ENCODE results near the gene GPATCH4. TPM values are rescaled to one million over a fixed set of nuclear protein-coding genes. Genes with fewer than 3 reads are reported as not detected.

GPATCH4 gene
- total RNA-seq, 4 donors from 2014 or later = 22.2 to 44.4 (median 29.6) TPM

GRCh38 chr1:156622581-156623297 is 21.5 kb upstream of the GPATCH4 start:
- DNase-seq (ENCODE audit: low spot score in 2 of 2) = no peak
- no peak overlapping the region for H3K27ac ChIP-seq
- no peak for TF ChIP-seq EP300 (IDR thresholded peaks at IDR 0.05)
- TF ChIP-seq, protein P1, sequence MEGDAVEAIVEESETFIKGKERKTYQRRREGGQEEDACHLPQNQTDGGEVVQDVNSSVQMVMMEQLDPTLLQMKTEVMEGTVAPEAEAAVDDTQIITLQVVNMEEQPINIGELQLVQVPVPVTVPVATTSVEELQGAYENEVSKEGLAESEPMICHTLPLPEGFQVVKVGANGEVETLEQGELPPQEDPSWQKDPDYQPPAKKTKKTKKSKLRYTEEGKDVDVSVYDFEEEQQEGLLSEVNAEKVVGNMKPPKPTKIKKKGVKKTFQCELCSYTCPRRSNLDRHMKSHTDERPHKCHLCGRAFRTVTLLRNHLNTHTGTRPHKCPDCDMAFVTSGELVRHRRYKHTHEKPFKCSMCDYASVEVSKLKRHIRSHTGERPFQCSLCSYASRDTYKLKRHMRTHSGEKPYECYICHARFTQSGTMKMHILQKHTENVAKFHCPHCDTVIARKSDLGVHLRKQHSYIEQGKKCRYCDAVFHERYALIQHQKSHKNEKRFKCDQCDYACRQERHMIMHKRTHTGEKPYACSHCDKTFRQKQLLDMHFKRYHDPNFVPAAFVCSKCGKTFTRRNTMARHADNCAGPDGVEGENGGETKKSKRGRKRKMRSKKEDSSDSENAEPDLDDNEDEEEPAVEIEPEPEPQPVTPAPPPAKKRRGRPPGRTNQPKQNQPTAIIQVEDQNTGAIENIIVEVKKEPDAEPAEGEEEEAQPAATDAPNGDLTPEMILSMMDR (IDR thresholded peaks at IDR 0.05) = no peak
- TF ChIP-seq POLR2A (IDR thresholded peaks at IDR 0.05) = no peak
- no peaks in the 10 kb centered on the region for H3K9me3 ChIP-seq
- peaks cover 9 to 80% of the 10 kb centered on the region in 2 donors for H3K27me3 ChIP-seq
- no peak overlapping the region for H3K4me3 ChIP-seq
- H3K4me1 ChIP-seq = peaks cover 0 to 32% (median 22%) of the 10 kb centered on the region in 4 donors
- WGBS, 2 donors = 82 to 83% methylated on average over 6 of the region's 6 CpGs
- H3K36me3 ChIP-seq = no peaks in the 10 kb centered on the region

GRCh38 chr1:156619582-156619955 is 18.3 kb upstream of the GPATCH4 start:
- peaks cover 0 to 27% (median 8%) of the 10 kb centered on the region in 4 donors for H3K4me1 ChIP-seq
- H3K27me3 ChIP-seq = peaks cover 0 to 68% of the 10 kb centered on the region in 2 donors
- no peak overlapping the region for H3K27ac ChIP-seq
- 23 to 27% methylated on average over 6 of the region's 6 CpGs for WGBS, 2 donors
- no peaks in the 10 kb centered on the region for H3K9me3 ChIP-seq
- DNase-seq (ENCODE audit: low spot score in 2 of 2) = no peak
- no peak overlapping the region for H3K4me3 ChIP-seq
- H3K36me3 ChIP-seq = no peaks in the 10 kb centered on the region
- no peak for TF ChIP-seq POLR2A (IDR thresholded peaks at IDR 0.05)
- TF ChIP-seq EP300 (IDR thresholded peaks at IDR 0.05) = no peak
- TF ChIP-seq, protein P1 (IDR thresholded peaks at IDR 0.05) = no peak

DNA sequence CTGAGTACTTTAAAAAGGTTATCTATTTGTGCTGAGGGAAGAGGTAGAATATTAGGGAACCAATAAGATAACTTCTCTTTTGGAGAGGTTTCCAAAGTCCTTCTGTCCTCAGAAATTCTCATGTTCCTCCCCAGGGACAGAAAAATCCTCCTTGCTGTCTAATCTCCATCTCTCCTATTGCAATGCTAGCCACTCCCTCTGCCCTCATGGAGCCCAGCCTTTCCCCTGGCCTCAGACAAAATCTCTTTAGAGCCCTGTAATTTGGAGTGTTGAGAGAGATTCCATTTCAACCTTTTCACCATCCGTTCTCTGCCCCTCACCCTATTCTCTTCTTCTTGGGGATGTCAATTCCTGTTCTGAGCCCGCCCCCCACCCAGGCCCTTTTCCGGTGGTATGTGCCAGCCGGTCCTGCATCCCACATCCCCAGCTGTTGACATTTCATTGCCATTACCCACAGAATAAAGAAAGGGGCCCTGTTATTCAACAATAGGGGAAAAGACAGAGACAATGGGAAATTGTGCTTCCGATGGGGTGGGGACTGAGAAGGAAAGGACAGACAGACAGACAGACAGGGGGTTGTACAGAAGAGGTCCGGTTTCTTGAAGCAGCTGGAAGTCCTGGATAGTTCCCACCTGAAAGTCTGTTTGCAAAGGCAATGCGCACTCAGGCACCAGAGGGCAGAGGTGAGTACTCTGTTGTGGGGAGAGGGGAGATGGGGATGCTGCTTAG is 17.7 kb upstream of the GPATCH4 start, which contains the start of gene HAPLN2:
TSS of gene HAPLN2 (plus strand) at position 563 of the 729 bp plus-strand sequence. CDS start 4,076 bp downstream, outside the sequence.
- Histone ChIP-seq H3K9me3 (no peaks in the 10 kb centered on the region), H3K4me3 (no peak within 1 kb of the TSS), H3K27me3 (peaks cover 0 to 63% of the 10 kb centered on the region in 2 donors), H3K36me3 (no peaks in the 10 kb centered on the region), H3K4me1 (peaks cover 0 to 21% (median 3%) of the 10 kb centered on the region in 4 donors), H3K27ac (no peak within 1 kb of the TSS)
- no peak for DNase-seq (ENCODE audit: low spot score in 2 of 2)
- WGBS, 2 donors = 8 to 9% methylated on average over 7 of the region's 7 CpGs
- TF ChIP-seq, protein P1 (IDR thresholded peaks at IDR 0.05) = peak in 3 of 5 experiments; percentile 8 to 16 (median 12)
- TF ChIP-seq EP300 (IDR thresholded peaks at IDR 0.05) = no peak

- H3K27ac ChIP-seq = peak overlapping the region in 2 of 4 donors; percentile 48 to 61
- H3K9me3 ChIP-seq = no peaks in the 10 kb centered on the region
- WGBS, 2 donors = 8 to 10% methylated on average over 5 of the region's 5 CpGs
- H3K4me3 ChIP-seq = no peak overlapping the region
- H3K4me1 ChIP-seq = peaks cover 0 to 16% (median 0%) of the 10 kb centered on the region in 4 donors
- TF ChIP-seq POLR2A (IDR thresholded peaks at IDR 0.05) (no peak), EP300 (IDR thresholded peaks at IDR 0.05) (peak in 1 of 2 donors; percentile 9)
- TF ChIP-seq, protein P1 (IDR thresholded peaks at IDR 0.05) = no peak
- H3K27me3 ChIP-seq = peaks cover 0 to 49% of the 10 kb centered on the region in 2 donors
- no peaks in the 10 kb centered on the region for H3K36me3 ChIP-seq
- DNase-seq (ENCODE audit: low spot score in 2 of 2) = no peak
Measured at GRCh38 chr1:156616463-156616862, 15.2 kb upstream of the GPATCH4 start.

- Histone ChIP-seq H3K27ac (peak overlapping the region in 2 of 4 donors; percentile 48 to 61), H3K36me3 (no peaks in the 10 kb centered on the region), H3K4me1 (peaks cover 0 to 16% (median 0%) of the 10 kb centered on the region in 4 donors), H3K4me3 (no peak overlapping the region), H3K27me3 (peaks cover 0 to 49% of the 10 kb centered on the region in 2 donors), H3K9me3 (no peaks in the 10 kb centered on the region)
- TF ChIP-seq EP300 (IDR thresholded peaks at IDR 0.05) = no peak
- TF ChIP-seq POLR2A (IDR thresholded peaks at IDR 0.05) = no peak
- TF ChIP-seq, protein P1 (IDR thresholded peaks at IDR 0.05) = no peak
- WGBS, 2 donors = 19 to 25% methylated on average over 4 of the region's 4 CpGs
- no peak for DNase-seq (ENCODE audit: low spot score in 2 of 2)
Measured at GRCh38 chr1:156615946-156616345, 14.7 kb upstream of the GPATCH4 start.
